CD14-positive monocyte (primary cell): ENCODE results near the gene POLD2. TPM values are rescaled to one million over a fixed set of nuclear protein-coding genes. Genes with fewer than 3 reads are reported as not detected.

Experiments
- DNase-seq, 3 donors: peaks; one replicate each; pipeline ENCODE4 v3.0.0-alpha.2; 2011 to 2022
- H2AFZ ChIP-seq: 2 replicates; pipeline ENCODE4 v1.6.0; 2012; ENCODE audit warnings: mild to moderate bottlenecking, low read depth, low read length, inconsistent platforms; ENCODE audit not compliant: insufficient read depth, poor library complexity, severe bottlenecking
- H3K27ac ChIP-seq, 2 donors: 1 replicate in 1 of 2; 2 replicates in 1 of 2; pipeline ENCODE4 v1.5.1; 2012 to 2013; ENCODE audit warnings: low read length in 2 of 2, control low read depth in 1 of 2, inconsistent platforms in 1 of 2, low read depth in 1 of 2, mild to moderate bottlenecking in 1 of 2
- H3K27me3 ChIP-seq, 2 donors: one replicate each; pipeline versions ENCODE4 v1.6.0 to v1.6.1; 2011 to 2013; ENCODE audit warnings: low read length in 2 of 2; ENCODE audit not compliant: control insufficient read depth in 2 of 2, insufficient read depth in 2 of 2
- H3K36me3 ChIP-seq, 2 donors: replicated peaks in 1 of 2; 1 replicate in 1 of 2; 2 replicates in 1 of 2; pipeline versions ENCODE4 v1.5.1 to v1.6.1; 2012 to 2013; ENCODE audit warnings: low read length in 2 of 2, control low read depth in 1 of 2, inconsistent platforms in 1 of 2, mild to moderate bottlenecking in 1 of 2; ENCODE audit not compliant: insufficient read depth in 2 of 2, control insufficient read depth in 1 of 2
- H3K4me1 ChIP-seq, 2 donors: 1 replicate in 1 of 2; 2 replicates in 1 of 2; pipeline versions ENCODE4 v1.5.1 to v1.6.1; 2012 to 2013; ENCODE audit warnings: low read length in 2 of 2, control low read depth in 1 of 2, inconsistent platforms in 1 of 2, mild to moderate bottlenecking in 1 of 2, moderate library complexity in 1 of 2; ENCODE audit not compliant: insufficient read depth in 2 of 2, control insufficient read depth in 1 of 2
- H3K4me2 ChIP-seq: replicated peaks from 2 replicates; pipeline ENCODE3; 2012; ENCODE audit warnings: low read length, moderate library complexity, mild to moderate bottlenecking; ENCODE audit not compliant: poor library complexity, severe bottlenecking; ENCODE audit errors: extremely low read depth
- H3K4me3 ChIP-seq, 3 experiments: fragments of 200-600 bp in 1 of 3; sonication (generic) in 1 of 3; replicated peaks in 1 of 3; 1 replicate in 2 of 3; 2 replicates in 1 of 3; pipeline ENCODE4 v1.5.1; 2011 to 2013; ENCODE audit warnings: low read length in 3 of 3, mild to moderate bottlenecking in 3 of 3, control low read depth in 2 of 3, low read depth in 2 of 3, inconsistent platforms in 1 of 3, moderate library complexity in 1 of 3
- H3K79me2 ChIP-seq: 2 replicates; pipeline ENCODE4 v1.6.0; 2012; ENCODE audit warnings: mild to moderate bottlenecking, control low read depth, inconsistent platforms, low read length, moderate library complexity; ENCODE audit not compliant: insufficient read depth
- H3K9ac ChIP-seq: 2 replicates; pipeline ENCODE4 v1.6.0; 2017; ENCODE audit warnings: low read length, mild to moderate bottlenecking; ENCODE audit not compliant: insufficient read depth, poor library complexity, severe bottlenecking
- H3K9me3 ChIP-seq, 2 donors: replicated peaks in 1 of 2; 1 replicate in 1 of 2; 2 replicates in 1 of 2; pipeline versions ENCODE4 v1.5.1 to v1.6.1; 2012 to 2013; ENCODE audit warnings: low read length in 2 of 2, control low read depth in 1 of 2; ENCODE audit not compliant: control insufficient read depth in 1 of 2, insufficient read depth in 1 of 2
- H4K20me1 ChIP-seq: 2 replicates; pipeline ENCODE4 v1.6.0; 2012; ENCODE audit warnings: mild to moderate bottlenecking, low read length, control low read depth, moderate library complexity; ENCODE audit not compliant: insufficient read depth
- H3K27ac Mint-ChIP-seq, 7 donors: one replicate each; pipeline ENCODE4 v1.8.0; 2020; ENCODE audit warnings: mild to moderate bottlenecking in 7 of 7, mixed read lengths in 7 of 7, moderate library complexity in 6 of 7, inconsistent platforms in 2 of 7
- H3K27me3 Mint-ChIP-seq, 3 donors: one replicate each; pipeline ENCODE4 v1.8.0; 2021 to 2022; ENCODE audit warnings: low read depth in 3 of 3, mild to moderate bottlenecking in 3 of 3, mixed read lengths in 3 of 3, moderate library complexity in 3 of 3, inconsistent platforms in 1 of 3
- H3K36me3 Mint-ChIP-seq, 2 donors: one replicate each; pipeline ENCODE4 v1.8.0; 2020; ENCODE audit warnings: mixed read lengths in 2 of 2, inconsistent platforms in 1 of 2, mild to moderate bottlenecking in 1 of 2
- H3K4me1 Mint-ChIP-seq: one replicate; pipeline ENCODE4 v1.8.0; 2020; ENCODE audit warnings: mild to moderate bottlenecking, mixed read lengths
- H3K4me3 Mint-ChIP-seq, 2 donors: one replicate each; pipeline ENCODE4 v1.8.0; 2020; ENCODE audit warnings: mild to moderate bottlenecking in 2 of 2, mixed read lengths in 2 of 2, moderate library complexity in 1 of 2
- H3K9me3 Mint-ChIP-seq, 7 donors: one replicate each; pipeline ENCODE4 v1.8.0; 2020 to 2022; ENCODE audit warnings: mixed read lengths in 7 of 7, mild to moderate bottlenecking in 6 of 7, moderate library complexity in 6 of 7, inconsistent platforms in 2 of 7
- WGBS: methylation state at CpG from one replicate; pipeline ENCODE4 v1.1.5; 2013; ENCODE audit warnings: missing lambda C conversion rate; ENCODE audit not compliant: insufficient coverage; 5-methylcytosine and 5-hydroxymethylcytosine counted together
- intact Hi-C, 2 donors: fragments of 100-400 bp; cut with micrococcal nuclease; formaldehyde crosslinking; loops; one replicate each; pipeline versions ENCODE4 v1.15.0 to v1.15.1; 2023
- polyA plus RNA-seq, 3 donors: library from polyadenylated mRNA; depleted of rRNA in 1 of 3; unstranded in 2 of 3; stranded (reverse) in 1 of 3; fragments of 300-500 nt in 2 of 3; fragments of >200 nt in 1 of 3; fragmentation: Illumina TruSeq in 2 of 3; gene quantifications; 1 replicate in 2 of 3; 2 replicates in 1 of 3; pipeline ENCODE4 v1.2.3, GENCODE V29; 2012 to 2021
- TF ChIP-seq, protein P1 (sequence below): fragments of 200-600 bp; IDR thresholded peaks from one replicate; pipeline ENCODE4 v1.8.0; 2022; ENCODE audit warnings: antibody characterized with exemption, mild to moderate bottlenecking

Gene POLD2
- polyA plus RNA-seq, 3 donors: 24.1 to 27.1 (median 25.7) TPM

DNA sequence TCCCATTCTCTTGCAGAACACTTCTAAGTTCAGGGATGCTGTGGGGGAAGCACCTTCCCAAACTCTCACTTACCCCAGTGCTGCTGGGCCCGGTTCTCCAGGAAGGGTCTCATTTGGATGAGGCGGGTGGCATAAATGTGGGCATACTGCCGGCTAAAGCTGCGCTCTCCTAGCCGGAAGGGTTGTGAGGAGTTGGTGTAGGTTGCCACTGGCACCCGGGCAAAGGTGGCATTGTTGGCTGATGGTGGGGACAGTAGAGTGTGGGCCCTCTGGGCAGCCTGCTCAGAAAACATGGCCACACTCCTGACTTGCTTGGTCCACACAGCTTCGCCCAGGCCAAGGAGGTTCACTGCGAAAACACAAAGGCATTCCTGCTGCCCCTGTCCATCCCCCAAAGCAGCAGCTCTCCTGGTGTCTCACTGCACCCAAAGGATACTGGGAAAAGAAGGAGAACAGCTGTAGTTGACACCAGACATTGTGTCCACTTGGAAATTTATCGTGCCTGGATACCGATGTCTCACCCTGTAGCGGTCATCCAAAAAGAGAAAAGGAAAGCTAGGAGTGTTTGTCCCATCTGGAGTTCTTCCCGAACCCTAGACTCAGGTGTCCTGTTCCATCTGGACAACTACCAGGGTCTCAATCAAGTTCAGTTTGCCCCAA is 1.5 kb downstream of the POLD2 start:
- no peak overlapping the region for H3K9ac ChIP-seq
- peaks cover 15% of the 10 kb centered on the region for H3K4me1 Mint-ChIP-seq

DNA sequence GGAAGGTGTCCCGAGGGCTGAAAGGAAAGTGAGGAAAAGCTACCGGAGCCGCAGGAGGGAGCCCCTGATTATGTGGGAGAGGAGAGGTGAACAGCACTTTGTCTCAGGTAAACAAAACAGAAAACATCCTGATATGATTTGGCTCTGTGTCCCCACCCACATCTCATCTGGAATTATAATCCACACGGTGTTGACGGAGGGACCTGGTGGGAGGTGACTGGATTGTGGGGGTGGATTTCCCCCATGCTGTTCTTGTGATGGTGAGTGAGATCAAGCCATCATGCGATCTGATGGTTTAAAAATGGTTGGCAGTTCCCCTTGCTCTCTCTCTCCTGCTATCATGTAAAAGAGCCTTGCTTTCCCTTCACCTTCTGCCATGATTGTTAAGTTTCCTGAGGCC is 3.0 kb downstream of the POLD2 start:
- Histone ChIP-seq H3K36me3 (peaks cover 13 to 27% of the 10 kb centered on the region in 2 donors), H4K20me1 (no peaks in the 10 kb centered on the region), H3K4me2 (no peak overlapping the region), H3K4me3 (no peak overlapping the region), H3K27me3 (no peaks in the 10 kb centered on the region), H3K4me1 (peaks cover 14 to 16% of the 10 kb centered on the region in 2 donors), H3K27ac (no peak overlapping the region), H3K79me2 (peaks cover 13% of the 10 kb centered on the region), H3K9ac (no peak overlapping the region), H3K9me3 (no peaks in the 10 kb centered on the region), H2AFZ (no peak overlapping the region)
- Mint-ChIP-seq H3K4me3 (no peak overlapping the region), H3K9me3 (no peaks in the 10 kb centered on the region), H3K27me3 (peaks cover 0 to 3% (median 0%) of the 10 kb centered on the region in 3 donors), H3K4me1 (peaks cover 15% of the 10 kb centered on the region), H3K36me3 (peaks cover 26 to 34% of the 10 kb centered on the region in 2 donors), H3K27ac (peak overlapping the region in 2 of 7 donors; percentile 10 to 11)
- TF ChIP-seq, protein P1, sequence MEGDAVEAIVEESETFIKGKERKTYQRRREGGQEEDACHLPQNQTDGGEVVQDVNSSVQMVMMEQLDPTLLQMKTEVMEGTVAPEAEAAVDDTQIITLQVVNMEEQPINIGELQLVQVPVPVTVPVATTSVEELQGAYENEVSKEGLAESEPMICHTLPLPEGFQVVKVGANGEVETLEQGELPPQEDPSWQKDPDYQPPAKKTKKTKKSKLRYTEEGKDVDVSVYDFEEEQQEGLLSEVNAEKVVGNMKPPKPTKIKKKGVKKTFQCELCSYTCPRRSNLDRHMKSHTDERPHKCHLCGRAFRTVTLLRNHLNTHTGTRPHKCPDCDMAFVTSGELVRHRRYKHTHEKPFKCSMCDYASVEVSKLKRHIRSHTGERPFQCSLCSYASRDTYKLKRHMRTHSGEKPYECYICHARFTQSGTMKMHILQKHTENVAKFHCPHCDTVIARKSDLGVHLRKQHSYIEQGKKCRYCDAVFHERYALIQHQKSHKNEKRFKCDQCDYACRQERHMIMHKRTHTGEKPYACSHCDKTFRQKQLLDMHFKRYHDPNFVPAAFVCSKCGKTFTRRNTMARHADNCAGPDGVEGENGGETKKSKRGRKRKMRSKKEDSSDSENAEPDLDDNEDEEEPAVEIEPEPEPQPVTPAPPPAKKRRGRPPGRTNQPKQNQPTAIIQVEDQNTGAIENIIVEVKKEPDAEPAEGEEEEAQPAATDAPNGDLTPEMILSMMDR: no peak
- intact Hi-C loops: loop anchor here (5.0 kb wide), 2 partner anchors 38 to 103 kb away; partner anchors contain the start of gene POLM (in 2 of the 2)
- no CpG with 5 or more reads among the region's 6 CpGs for WGBS
- DNase-seq: no peak

More for the DNA sequence above, 1.5 kb downstream of the POLD2 start:
- Histone ChIP-seq H4K20me1 (no peaks in the 10 kb centered on the region), H3K4me1 (peaks cover 14 to 16% of the 10 kb centered on the region in 2 donors), H3K27me3 (no peaks in the 10 kb centered on the region), H3K36me3 (peaks cover 7 to 21% of the 10 kb centered on the region in 2 donors), H3K27ac (no peak overlapping the region), H3K79me2 (peaks cover 13% of the 10 kb centered on the region), H3K4me2 (no peak overlapping the region), H2AFZ (no peak overlapping the region), H3K9me3 (no peaks in the 10 kb centered on the region), H3K4me3 (no peak overlapping the region)
- peaks cover 21 to 24% of the 10 kb centered on the region in 2 donors for H3K36me3 Mint-ChIP-seq
- peaks cover 0 to 4% (median 0%) of the 10 kb centered on the region in 7 donors for H3K9me3 Mint-ChIP-seq
- H3K27me3 Mint-ChIP-seq: peaks cover 0 to 4% (median 0%) of the 10 kb centered on the region in 3 donors
- H3K4me3 Mint-ChIP-seq: no peak overlapping the region
- DNase-seq: no peak
- intact Hi-C loops: loop anchor here (5.0 kb wide), 2 partner anchors 40 to 105 kb away; partner anchors contain the start of gene POLM (in 2 of the 2)
- 100% methylated on average over 6 of the region's 12 CpGs for WGBS
- H3K27ac Mint-ChIP-seq: peak overlapping the region in 1 of 7 donors; percentile 80
- TF ChIP-seq, protein P1: no peak
